ENCODE data around the gene CPXM2. TPM values are rescaled to one million over a fixed set of nuclear protein-coding genes. Genes with fewer than 3 reads are reported as not detected.

The CPXM2 gene
- total RNA-seq, 1 experiment from 2014 or later: 0.12 TPM

DNA sequence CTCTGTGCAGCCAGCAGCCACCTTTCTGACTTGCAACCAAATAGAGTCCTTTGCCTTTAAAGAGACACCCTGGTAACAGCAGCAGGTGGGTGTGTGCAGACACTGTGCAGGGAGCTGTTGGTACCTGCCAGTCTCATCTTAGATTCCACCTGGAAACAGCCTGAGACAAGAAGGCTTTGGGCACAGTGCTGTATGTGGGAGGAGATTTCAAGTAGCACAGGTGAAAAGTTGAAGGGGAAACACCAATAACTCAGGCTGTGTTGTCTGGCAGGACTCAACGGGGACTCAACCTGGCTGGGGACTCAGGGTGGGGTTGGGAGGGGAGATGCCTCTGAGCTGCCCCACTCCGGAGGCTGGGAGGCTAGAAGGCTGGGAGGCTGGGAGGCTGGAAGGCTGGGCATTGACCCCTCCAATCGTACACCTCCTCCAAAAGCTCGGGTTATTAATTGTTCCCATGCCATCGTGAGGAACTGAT is 6.7 kb downstream of the CPXM2 start:
- POLR2A ChIA-PET: no interaction called here
- H3K4me1 ChIP-seq (ENCODE audit: control insufficient read depth in 1 of 2, insufficient read depth in 2 of 2, low read length in 2 of 2): no peaks in the 10 kb centered on the region
- H2AFZ ChIP-seq (ENCODE audit: low read depth, low read length, poor library complexity, severe bottlenecking): no peak overlapping the region
- DNase-seq (ENCODE audit: low read depth, low spot score) (no peak), ATAC-seq (no peak)
- H3K79me2 ChIP-seq (ENCODE audit: insufficient read depth, low read length): no peaks in the 10 kb centered on the region
- no peak for TF ChIP-seq POLR2AphosphoS5 (IDR thresholded peaks at IDR 0.05; ENCODE audit: low read depth, low read length)
- no peak for TF ChIP-seq CEBPB (IDR thresholded peaks at IDR 0.05; ENCODE audit: low read depth)
- TF ChIP-seq, protein P1, sequence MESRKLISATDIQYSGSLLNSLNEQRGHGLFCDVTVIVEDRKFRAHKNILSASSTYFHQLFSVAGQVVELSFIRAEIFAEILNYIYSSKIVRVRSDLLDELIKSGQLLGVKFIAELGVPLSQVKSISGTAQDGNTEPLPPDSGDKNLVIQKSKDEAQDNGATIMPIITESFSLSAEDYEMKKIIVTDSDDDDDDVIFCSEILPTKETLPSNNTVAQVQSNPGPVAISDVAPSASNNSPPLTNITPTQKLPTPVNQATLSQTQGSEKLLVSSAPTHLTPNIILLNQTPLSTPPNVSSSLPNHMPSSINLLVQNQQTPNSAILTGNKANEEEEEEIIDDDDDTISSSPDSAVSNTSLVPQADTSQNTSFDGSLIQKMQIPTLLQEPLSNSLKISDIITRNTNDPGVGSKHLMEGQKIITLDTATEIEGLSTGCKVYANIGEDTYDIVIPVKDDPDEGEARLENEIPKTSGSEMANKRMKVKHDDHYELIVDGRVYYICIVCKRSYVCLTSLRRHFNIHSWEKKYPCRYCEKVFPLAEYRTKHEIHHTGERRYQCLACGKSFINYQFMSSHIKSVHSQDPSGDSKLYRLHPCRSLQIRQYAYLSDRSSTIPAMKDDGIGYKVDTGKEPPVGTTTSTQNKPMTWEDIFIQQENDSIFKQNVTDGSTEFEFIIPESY (IDR thresholded peaks at IDR 0.05; ENCODE audit: extremely low read depth, insufficient replicate concordance, low read length): no peak
- no peak for TF ChIP-seq FOSL1 (IDR thresholded peaks at IDR 0.05; ENCODE audit: low read depth)
- no peak for TF ChIP-seq SIN3A (IDR thresholded peaks at IDR 0.05; ENCODE audit: low read depth)
- TF ChIP-seq JUND (IDR thresholded peaks at IDR 0.05): no peak
- no peak for TF ChIP-seq RAD21 (IDR thresholded peaks at IDR 0.05; ENCODE audit: low read depth)
- no peak for TF ChIP-seq YY1 (IDR thresholded peaks at IDR 0.05; ENCODE audit: extremely low read depth, insufficient replicate concordance, low read depth, low read length)
- H3K36me3 ChIP-seq (ENCODE audit: control insufficient read depth in 1 of 2, insufficient read depth in 2 of 2, low read length in 2 of 2): no peaks in the 10 kb centered on the region
- no peaks in the 10 kb centered on the region for H3K9me3 ChIP-seq (ENCODE audit: control insufficient read depth in 1 of 2, insufficient read depth in 1 of 2, low read depth in 1 of 2, low read length in 2 of 2)
- H3K9me2 ChIP-seq (ENCODE audit: insufficient read depth): no peaks in the 10 kb centered on the region
- H4K20me1 ChIP-seq (ENCODE audit: insufficient read depth): no peaks in the 10 kb centered on the region
- peaks cover 24% of the 10 kb centered on the region for H3K27me3 ChIP-seq (ENCODE audit: insufficient read depth, low read length)
- H3K4me3 ChIP-seq (replicated peaks in 1 of 2; ENCODE audit: low read depth in 1 of 2, low read length in 2 of 2): no peak overlapping the region
- H3K9ac ChIP-seq (ENCODE audit: low read length): no peak overlapping the region
- intact Hi-C loops (cut with micrococcal nuclease): no loop called here
- H3K27ac ChIP-seq (ENCODE audit: low read depth, low read length): no peak overlapping the region
- H3K4me2 ChIP-seq (ENCODE audit: low read length): no peak overlapping the region
- CTCF ChIA-PET: no interaction called here
- BruUV-seq (replicated peaks): no TSS peak
- RAD21 ChIA-PET (ENCODE audit: low non-redundant PET in 1 of 2, low total read pairs in 2 of 2, uncharacterized antibody in 2 of 2, unreplicated experiment in 2 of 2): no interaction called here

DNA sequence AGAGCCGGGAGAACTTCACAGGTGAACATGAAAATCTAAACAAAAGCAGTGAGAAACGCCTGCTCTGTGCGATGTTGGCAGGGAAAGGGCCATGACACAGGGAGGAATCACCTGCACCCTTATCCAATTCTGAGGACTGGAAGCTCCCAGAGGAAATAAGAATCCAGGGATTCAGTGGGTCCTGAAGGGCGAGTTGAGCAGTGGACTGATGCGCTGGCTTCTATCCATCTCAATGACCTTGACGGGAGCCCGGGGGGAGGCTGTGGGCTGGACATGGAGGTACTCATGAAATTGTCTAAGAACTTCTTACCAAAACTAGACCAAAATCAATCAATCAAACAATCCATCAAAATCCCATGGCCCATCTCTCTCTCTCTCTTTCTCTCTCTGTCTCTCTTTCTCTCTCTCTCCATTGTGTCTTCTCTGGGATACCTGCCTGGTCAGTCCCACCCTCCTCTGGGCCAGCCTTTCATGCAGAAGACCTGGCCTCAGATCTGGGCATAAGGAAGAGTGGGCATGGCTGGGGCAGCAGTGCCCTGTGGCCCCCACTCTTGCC is 7.2 kb downstream of the CPXM2 start:
- H3K27ac ChIP-seq (ENCODE audit: low read depth, low read length): no peak overlapping the region
- H3K4me3 ChIP-seq (replicated peaks in 1 of 2; ENCODE audit: low read depth in 1 of 2, low read length in 2 of 2): no peak overlapping the region
- ATAC-seq: no peak
- H3K9me2 ChIP-seq (ENCODE audit: insufficient read depth): no peaks in the 10 kb centered on the region
- no peaks in the 10 kb centered on the region for H3K36me3 ChIP-seq (ENCODE audit: control insufficient read depth in 1 of 2, insufficient read depth in 2 of 2, low read length in 2 of 2)
- no peak for TF ChIP-seq TCF7L2 (IDR thresholded peaks at IDR 0.05; ENCODE audit: borderline replicate concordance, extremely low read depth, insufficient read depth, insufficient read length)
- intact Hi-C loops (cut with micrococcal nuclease): no loop called here
- H3K4me1 ChIP-seq (ENCODE audit: control insufficient read depth in 1 of 2, insufficient read depth in 2 of 2, low read length in 2 of 2): no peaks in the 10 kb centered on the region
- H3K9me3 ChIP-seq (ENCODE audit: control insufficient read depth in 1 of 2, insufficient read depth in 1 of 2, low read depth in 1 of 2, low read length in 2 of 2): no peaks in the 10 kb centered on the region
- no peaks in the 10 kb centered on the region for H4K20me1 ChIP-seq (ENCODE audit: insufficient read depth)
- no peaks in the 10 kb centered on the region for H3K79me2 ChIP-seq (ENCODE audit: insufficient read depth, low read length)
- RAD21 ChIA-PET (ENCODE audit: low non-redundant PET in 1 of 2, low total read pairs in 2 of 2, uncharacterized antibody in 2 of 2, unreplicated experiment in 2 of 2): no interaction called here
- H3K27me3 ChIP-seq (ENCODE audit: insufficient read depth, low read length): peaks cover 24% of the 10 kb centered on the region
- no peak overlapping the region for H3K4me2 ChIP-seq (ENCODE audit: low read length)
- no peak overlapping the region for H2AFZ ChIP-seq (ENCODE audit: low read depth, low read length, poor library complexity, severe bottlenecking)
- BruUV-seq (replicated peaks): no TSS peak
- POLR2A ChIA-PET: no interaction called here
- no peak overlapping the region for H3K9ac ChIP-seq (ENCODE audit: low read length)
- DNase-seq (ENCODE audit: low read depth, low spot score): no peak
- CTCF ChIA-PET: no interaction called here

All from HCT116 (cell line).